H1 (cell line): Measurements from ENCODE around the gene HMGCL. TPM values are rescaled to one million over a fixed set of nuclear protein-coding genes. Genes with fewer than 3 reads are reported as not detected.

Experiments
- CTCF ChIA-PET: fragments of 300-600 bp; sonication (Branson Sonifier 250); formaldehyde crosslinking; loops from one replicate; lab custom pipeline; 2021; ENCODE audit not compliant: partially characterized antibody; lab: Charles Lee
- POLR2A ChIA-PET: fragments of 300-600 bp; sonication (Branson Sonifier 250); formaldehyde crosslinking; loops from one replicate; lab custom pipeline; 2021; ENCODE audit warnings: inconsistent platforms; ENCODE audit not compliant: partially characterized antibody; lab: Charles Lee
- DNase-seq, 2 experiments: peaks; one replicate each; pipeline versions ENCODE4 v3.0.0 to v3.0.0-alpha.2; 2010 to 2022; ENCODE audit warnings: low spot score in 2 of 2, low read depth in 1 of 2, mixed read lengths in 1 of 2
- FAIRE-seq: peaks from 2 replicates; lab custom pipeline; 2011; peaks lifted over from hg19 to GRCh38; lab: Jason Lieb, UNC
- H2AFZ ChIP-seq: 2 replicates; pipeline ENCODE4 v1.8.1; 2012; ENCODE audit warnings: low read length, inconsistent platforms
- H2AK5ac ChIP-seq: 2 replicates; pipeline ENCODE4 v1.6.1; 2013; ENCODE audit warnings: low read depth, low read length
- H2BK120ac ChIP-seq: replicated peaks from 2 replicates; pipeline ENCODE3; 2013; ENCODE audit warnings: low read depth, low read length, inconsistent platforms
- H2BK12ac ChIP-seq: 2 replicates; pipeline ENCODE4 v1.6.1; 2013; ENCODE audit warnings: low read depth, low read length
- H2BK15ac ChIP-seq: 2 replicates; pipeline ENCODE4 v1.6.1; 2013; ENCODE audit warnings: low read length
- H2BK20ac ChIP-seq: 2 replicates; pipeline ENCODE4 v1.6.1; 2013; ENCODE audit warnings: low read length
- H2BK5ac ChIP-seq: 2 replicates; pipeline ENCODE4 v1.6.1; 2013; ENCODE audit warnings: low read depth, low read length
- H3K14ac ChIP-seq: 2 replicates; pipeline ENCODE4 v1.6.1; 2013; ENCODE audit warnings: inconsistent platforms; ENCODE audit not compliant: insufficient read length
- H3K18ac ChIP-seq: 2 replicates; pipeline ENCODE4 v1.6.1; 2013; ENCODE audit warnings: low read length; ENCODE audit errors: extremely low read depth
- H3K23ac ChIP-seq: 2 replicates; pipeline ENCODE4 v1.6.1; 2013; ENCODE audit warnings: inconsistent platforms; ENCODE audit not compliant: insufficient read length
- H3K23me2 ChIP-seq: 2 replicates; pipeline ENCODE4 v1.6.1; 2013; ENCODE audit warnings: low read depth, low read length
- H3K27ac ChIP-seq: 2 replicates; pipeline ENCODE4 v1.6.1; 2011; ENCODE audit warnings: low read depth, low read length, inconsistent platforms
- H3K27me3 ChIP-seq, 4 experiments: replicated peaks in 1 of 4; 1 replicate in 1 of 4; 2 replicates in 3 of 4; pipeline versions ENCODE4 v1.6.1 to v1.8.1; 2011 to 2013; ENCODE audit warnings: low read length in 3 of 4, mild to moderate bottlenecking in 3 of 4, inconsistent platforms in 2 of 4, mixed read lengths in 2 of 4, moderate library complexity in 1 of 4; ENCODE audit not compliant: control insufficient read depth in 3 of 4, insufficient read depth in 3 of 4; ENCODE audit errors: extremely low read depth in 1 of 4
- H3K36me3 ChIP-seq, 4 experiments: 2 replicates each; pipeline versions ENCODE4 v1.6.1 to v1.8.1; 2011 to 2013; ENCODE audit warnings: mild to moderate bottlenecking in 4 of 4, low read length in 3 of 4, moderate library complexity in 2 of 4, control low read depth in 1 of 4, inconsistent platforms in 1 of 4; ENCODE audit not compliant: insufficient read depth in 4 of 4, control insufficient read depth in 2 of 4
- H3K4ac ChIP-seq: replicated peaks from 2 replicates; pipeline ENCODE3; 2013; ENCODE audit warnings: low read length, low read depth, mixed read lengths, inconsistent platforms; ENCODE audit not compliant: insufficient read length
- H3K4me1 ChIP-seq, 4 experiments: replicated peaks in 1 of 4; 1 replicate in 1 of 4; 2 replicates in 3 of 4; pipeline versions ENCODE4 v1.6.1 to v1.8.1; 2011 to 2013; ENCODE audit warnings: low read length in 3 of 4, inconsistent platforms in 2 of 4, mixed read lengths in 1 of 4; ENCODE audit not compliant: insufficient read depth in 4 of 4, control insufficient read depth in 3 of 4
- H3K4me2 ChIP-seq, 2 experiments: 2 replicates each; pipeline versions ENCODE4 v1.6.1 to v1.8.1; 2011 to 2013; ENCODE audit warnings: low read depth in 2 of 2, low read length in 2 of 2, control low read depth in 1 of 2, inconsistent platforms in 1 of 2, mild to moderate bottlenecking in 1 of 2; ENCODE audit not compliant: insufficient read depth in 1 of 2
- H3K4me3 ChIP-seq, 4 experiments: fragments of 200-600, 300-600 bp in 1 of 4; sonication (generic), shearing (Covaris generic), sonication (Bioruptor Twin) in 1 of 4; 2 replicates each; pipeline versions ENCODE4 v1.5.1 to v1.8.1; 2011 to 2016; ENCODE audit warnings: low read length in 4 of 4, low read depth in 3 of 4, control low read depth in 2 of 4, inconsistent platforms in 2 of 4, mild to moderate bottlenecking in 2 of 4, mixed read lengths in 1 of 4, moderate library complexity in 1 of 4; ENCODE audit not compliant: insufficient read depth in 2 of 4; ENCODE audit errors: extremely low read depth in 1 of 4
- H3K56ac ChIP-seq: replicated peaks from 2 replicates; pipeline ENCODE3; 2013; ENCODE audit warnings: low read depth, mild to moderate bottlenecking, mixed read lengths, low read length, inconsistent platforms; ENCODE audit not compliant: insufficient read length
- H3K79me1 ChIP-seq: 2 replicates; pipeline ENCODE4 v1.6.1; 2013; ENCODE audit warnings: low read depth, low read length, control low read depth
- H3K79me2 ChIP-seq, 2 experiments: 2 replicates each; pipeline versions ENCODE4 v1.6.1 to v1.8.1; 2012 to 2013; ENCODE audit warnings: low read length in 2 of 2, mild to moderate bottlenecking in 2 of 2, inconsistent platforms in 1 of 2; ENCODE audit not compliant: insufficient read depth in 2 of 2, control insufficient read depth in 1 of 2
- H3K9ac ChIP-seq, 4 experiments: replicated peaks in 1 of 4; 1 replicate in 1 of 4; 2 replicates in 3 of 4; pipeline versions ENCODE4 v1.6.1 to v1.8.1; 2011 to 2013; ENCODE audit warnings: low read depth in 3 of 4, low read length in 3 of 4, control low read depth in 2 of 4, mild to moderate bottlenecking in 2 of 4, moderate library complexity in 2 of 4, inconsistent platforms in 1 of 4; ENCODE audit errors: extremely low read depth in 1 of 4
- H3K9me3 ChIP-seq, 2 experiments: 2 replicates each; pipeline versions ENCODE4 v1.6.1 to v1.8.1; 2012 to 2013; ENCODE audit warnings: mild to moderate bottlenecking in 2 of 2, moderate library complexity in 2 of 2, control low read depth in 1 of 2, inconsistent platforms in 1 of 2, low read depth in 1 of 2, low read length in 1 of 2, mixed read lengths in 1 of 2; ENCODE audit not compliant: insufficient read depth in 2 of 2
- H4K20me1 ChIP-seq, 2 experiments: replicated peaks in 1 of 2; 2 replicates each; pipeline versions ENCODE3 to v1.8.1; 2011 to 2013; ENCODE audit warnings: inconsistent platforms in 2 of 2, low read length in 2 of 2, mild to moderate bottlenecking in 1 of 2; ENCODE audit not compliant: insufficient read depth in 2 of 2, control insufficient read depth in 1 of 2
- H4K5ac ChIP-seq: 2 replicates; pipeline ENCODE4 v1.6.1; 2013; ENCODE audit warnings: low read length, low read depth, mixed read lengths, inconsistent platforms; ENCODE audit not compliant: insufficient read length
- H4K8ac ChIP-seq: 2 replicates; pipeline ENCODE4 v1.8.0; 2013; ENCODE audit warnings: mild to moderate bottlenecking, moderate library complexity, low read length, inconsistent platforms; ENCODE audit not compliant: insufficient read depth; ENCODE audit errors: extremely low read depth
- H4K91ac ChIP-seq: replicated peaks from 2 replicates; pipeline ENCODE3; 2013; ENCODE audit warnings: low read length, mixed read lengths, inconsistent platforms; ENCODE audit not compliant: insufficient read length
- BACH1 ChIP-seq: IDR thresholded peaks from 2 replicates; pipeline ENCODE4 v1.6.1; 2012; ENCODE audit warnings: low read length, improper control_type of control experiment
- CBX5 ChIP-seq: fragments of 300-800, 300-1000 bp; sonication (generic); IDR thresholded peaks from 2 replicates; pipeline ENCODE4 v1.7.1; 2016; ENCODE audit warnings: antibody characterized with exemption, low read length, low read depth
- GABPA ChIP-seq: IDR thresholded peaks from 2 replicates; pipeline ENCODE4 v1.6.1; 2011; ENCODE audit warnings: mild to moderate bottlenecking, low read length, moderate library complexity, borderline replicate concordance; ENCODE audit not compliant: insufficient read depth
- HDAC2 ChIP-seq, 2 experiments: fragments of 300-600 bp in 1 of 2; sonication (generic) in 1 of 2; IDR thresholded peaks; 2 replicates each; pipeline ENCODE4 v1.6.1; 2011 to 2012; ENCODE audit warnings: low read depth in 2 of 2, low read length in 2 of 2, mild to moderate bottlenecking in 2 of 2, moderate library complexity in 2 of 2, borderline replicate concordance in 1 of 2, inconsistent platforms in 1 of 2
- NRF1 ChIP-seq: IDR thresholded peaks from 2 replicates; pipeline ENCODE4 v1.6.1; 2011; ENCODE audit warnings: mild to moderate bottlenecking, low read depth, low read length, improper control_type of control experiment
- POLR2AphosphoS5 ChIP-seq: IDR thresholded peaks from 2 replicates; pipeline ENCODE4 v1.6.1; 2011; ENCODE audit warnings: low read depth, low read length
- POU5F1 ChIP-seq: IDR thresholded peaks from 2 replicates; pipeline ENCODE4 v1.6.1; 2011; ENCODE audit warnings: low read depth, mild to moderate bottlenecking, low read length, moderate library complexity
- SRF ChIP-seq: IDR thresholded peaks from 2 replicates; pipeline ENCODE4 v1.6.1; 2011; ENCODE audit warnings: mild to moderate bottlenecking, low read depth, low read length, moderate library complexity
- WGBS, 2 experiments: shearing (Covaris generic) in 1 of 2; methylation state at CpG; one replicate each; pipeline versions ENCODE4 v1.1.6 to v1.1.7; 2013 to 2015; ENCODE audit warnings: low lambda C conversion rate in 2 of 2, mixed read lengths in 2 of 2, inconsistent platforms in 1 of 2, low coverage in 1 of 2, missing lambda C conversion rate in 1 of 2; ENCODE audit not compliant: insufficient replicate concordance in 2 of 2, insufficient coverage in 1 of 2, insufficient read length in 1 of 2; ENCODE audit errors: extremely low coverage in 1 of 2, missing lambda C conversion rate in 1 of 2; 5-methylcytosine and 5-hydroxymethylcytosine counted together
- long read RNA-seq, 2 experiments: library from RNA in 1 of 2; library from capped mRNA in 1 of 2; stranded (forward); transcript quantifications; one replicate each; pipeline ENCODE4 v2.0.0, GENCODE V29; 2021; ENCODE audit warnings: inconsistent platforms in 1 of 2
- polyA minus RNA-seq, 3 experiments: library from RNA; depleted of rRNA, polyadenylated mRNA; stranded (reverse); fragments of >200 nt; gene quantifications; 1 replicate in 2 of 3; 2 replicates in 1 of 3; pipeline ENCODE4 v1.2.3, GENCODE V29; 2011
- polyA plus RNA-seq, 7 experiments: library from polyadenylated mRNA; depleted of rRNA in 3 of 7; stranded (reverse) in 5 of 7; unstranded in 2 of 7; fragments of >200 nt in 5 of 7; fragments of 200-250 nt in 2 of 7; gene quantifications; 1 replicate in 5 of 7; 2 replicates in 1 of 7; 4 replicates in 1 of 7; pipeline versions ENCODE4 v1.2.1 to v1.2.3, GENCODE V29; 2011 to 2013; ENCODE audit warnings: missing spikeins in 2 of 7, mixed read lengths in 2 of 7
- total RNA-seq: library from RNA; stranded (reverse); fragmentation: NEBNext Ultra II Directional; extraction: Animal tissue kit (Norgen Biotek cat#: 25700); gene quantifications from 2 replicates; pipeline ENCODE4 v1.2.1, GENCODE V29; 2021

Gene HMGCL
- 13.7 and 15.6 TPM in 2 replicates for total RNA-seq
- 19.5 and 24.3 TPM in 2 replicates for polyA plus RNA-seq (2011; rRNA removed)
- polyA plus RNA-seq (2011; cell fraction: cytosol; rRNA removed): 29.3 TPM
- 24.5 TPM for polyA plus RNA-seq (2011; cell fraction: nucleus; rRNA removed)
- polyA plus RNA-seq (2012, experiment 1 of 2): 13.8 to 24.3 TPM (median 19.2 TPM) in 4 replicates
- 14.1 TPM for polyA plus RNA-seq (2012, experiment 2 of 2)
- 11.2 TPM for polyA plus RNA-seq (2013, experiment 1 of 2)
- polyA plus RNA-seq (2013, experiment 2 of 2): 9.9 TPM
- polyA minus RNA-seq (2011; rRNA and poly(A)+ RNA removed): 15.8 and 24.2 TPM in 2 replicates
- polyA minus RNA-seq (2011; cell fraction: cytosol; rRNA and poly(A)+ RNA removed): 10.4 TPM
- polyA minus RNA-seq (2011; cell fraction: nucleus; rRNA and poly(A)+ RNA removed): 11.8 TPM
- long read RNA-seq, experiment 1, partial matches to known transcripts: 5 of 8 reads
- long read RNA-seq, experiment 1, other reads (novel, unspliced or antisense): 0 of 8 reads
- long read RNA-seq, experiment 2, transcript HMGCL-203 (9 exons, 1,600 nt): major isoform, 9 of 19 reads
- long read RNA-seq, experiment 2, partial matches to known transcripts: 2 of 19 reads
- long read RNA-seq, experiment 2, other reads (novel, unspliced or antisense): 7 of 19 reads

DNA sequence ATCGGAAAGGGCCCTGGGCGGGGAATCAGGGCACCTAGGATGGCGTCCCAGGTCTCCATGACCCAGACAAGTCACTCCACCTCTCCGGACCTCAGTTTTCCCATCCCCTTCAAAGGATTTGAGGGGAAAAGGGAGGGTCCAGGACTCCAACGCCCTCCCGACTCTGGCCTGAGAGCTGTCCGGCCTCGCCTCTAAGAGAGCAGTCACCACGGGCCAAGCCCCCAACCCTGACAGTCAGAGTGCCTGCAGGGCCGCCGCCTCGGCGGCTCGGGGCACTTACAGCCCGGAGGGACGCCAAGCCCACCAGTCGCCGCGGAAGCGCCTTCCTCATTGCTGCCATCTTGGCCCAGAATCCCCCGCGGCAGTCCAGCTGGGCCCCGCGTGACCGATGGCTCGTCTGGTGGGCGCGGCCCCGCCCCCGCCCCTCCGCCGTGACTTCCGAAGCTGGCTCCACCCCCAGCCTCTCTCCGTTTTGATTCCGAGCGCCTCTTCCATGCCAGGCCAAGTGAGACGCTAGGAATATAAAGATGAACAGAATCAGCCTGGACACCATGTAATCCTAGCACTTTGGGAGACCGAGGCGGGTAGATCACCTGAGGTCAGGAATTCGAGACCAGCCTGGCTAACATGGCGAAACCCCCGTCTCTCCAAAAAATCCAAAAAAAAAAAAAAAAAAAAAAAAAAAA lies at the start of gene HMGCL:
TSS of gene HMGCL (minus strand) at position 354 of the 686 bp plus-strand sequence. CDS start at position 340, 14 bp downstream.
- H3K9ac ChIP-seq: peak within 1 kb of the TSS; percentile 90 to 94 (median 93)
- H3K36me3 ChIP-seq: no peaks in the 10 kb centered on the region
- peak within 1 kb of the TSS; percentile 96 for H3K27ac ChIP-seq
- POLR2A ChIA-PET: interaction anchor here (0.7 to 4.2 kb wide), 13 partner anchors 9 to 86 kb away, joined by 3 to 28 read pairs (median 3); partner anchors contain the start of genes GALE and PITHD1
- peaks cover 4% of the 10 kb centered on the region for H3K23me2 ChIP-seq
- H3K4ac ChIP-seq: peak within 1 kb of the TSS; percentile 72
- H4K91ac ChIP-seq: peak within 1 kb of the TSS; percentile 60
- H3K4me3 ChIP-seq: peak within 1 kb of the TSS; percentile 90 to 96 (median 94)
- peak within 1 kb of the TSS; percentile 82 for H4K5ac ChIP-seq
- no peaks in the 10 kb centered on the region for H3K9me3 ChIP-seq
- H4K20me1 ChIP-seq: no peaks in the 10 kb centered on the region
- peak within 1 kb of the TSS; percentile 94 for H3K14ac ChIP-seq
- H3K4me2 ChIP-seq: peak within 1 kb of the TSS; percentile 86 to 88
- H3K27me3 ChIP-seq: no peaks in the 10 kb centered on the region
- 0 out of 2 replicates have a peak, but pooled peaks cover 3% of the 10 kb centered on the region for H3K79me1 ChIP-seq
- peak within 1 kb of the TSS; percentile 98 for H4K8ac ChIP-seq
- no peak within 1 kb of the TSS for H2BK20ac ChIP-seq
- H2BK15ac ChIP-seq: no peak within 1 kb of the TSS
- FAIRE-seq (no peak), DNase-seq (peak in 1 of 2 experiments; percentile 92)
- WGBS, 2 experiments: 2% methylated on average over 32 of the region's 42 CpGs; no CpG with 5 or more reads in 1 of the 2 experiments
- no peak within 1 kb of the TSS for H2BK12ac ChIP-seq
- peak within 1 kb of the TSS; percentile 95 for H3K18ac ChIP-seq
- H3K79me2 ChIP-seq: peaks cover 0 to 3% of the 10 kb centered on the region in 2 experiments; a peak in 1 of 4 replicates
- H2AFZ ChIP-seq: peak within 1 kb of the TSS; percentile 73; the same call in 1 of the 2 replicates
- H2BK5ac ChIP-seq: peak within 1 kb of the TSS; percentile 96
- H3K56ac ChIP-seq: peak within 1 kb of the TSS; percentile 42
- CTCF ChIA-PET: interaction anchor here (0.6 to 8.5 kb wide), 9 partner anchors 14 to 1785 kb away, joined by 3 to 99 read pairs (median 3); no protein-coding TSS in a partner anchor
- no peak within 1 kb of the TSS for H2AK5ac ChIP-seq
- peak within 1 kb of the TSS; percentile 68 for H2BK120ac ChIP-seq
- H3K23ac ChIP-seq: no peak within 1 kb of the TSS
- H3K4me1 ChIP-seq: peaks cover 0 to 6% (median 1%) of the 10 kb centered on the region in 4 experiments; a peak in 2 of 7 replicates
- TF ChIP-seq HDAC2 (IDR thresholded peaks at IDR 0.05; ENCODE audit: borderline replicate concordance in 1 of 2, low read depth in 2 of 2, low read length in 2 of 2): 0 out of 4 replicates have a peak, but pooled peaks have one; percentile 46 to 85
- 0 out of 2 replicates have a peak, but pooled peaks have one; percentile 19 for TF ChIP-seq BACH1
- no peak for TF ChIP-seq GABPA
- TF ChIP-seq POU5F1: no peak
- no peak for TF ChIP-seq NRF1
- TF ChIP-seq SRF: no peak
- no peak for TF ChIP-seq CBX5
- TF ChIP-seq POLR2AphosphoS5: peak; percentile 95
